Thyroid gland (tissue), 4 donors: ENCODE data around the gene EMP1. TPM values are rescaled to one million over a fixed set of nuclear protein-coding genes. Genes with fewer than 3 reads are reported as not detected.

Experiments used
- DNase-seq, 2 donors: peaks; one replicate each; pipeline ENCODE4 v3.0.0-alpha.2; 2019
- H3K27ac ChIP-seq, 3 donors: fragments of 200-600 bp; sonication (generic); 1 replicate in 2 of 3; 2 replicates in 1 of 3; pipeline ENCODE4 v1.5.1; 2016 to 2019; ENCODE audit warnings: mild to moderate bottlenecking in 1 of 3, moderate library complexity in 1 of 3
- H3K27me3 ChIP-seq: fragments of 200-600 bp; sonication (generic); one replicate; pipeline ENCODE4 v1.5.1; 2019
- H3K36me3 ChIP-seq, 2 donors: fragments of 200-600 bp; sonication (generic); one replicate each; pipeline ENCODE4 v1.5.1; 2016 to 2019
- H3K4me1 ChIP-seq, 2 donors: fragments of 200-600 bp; sonication (generic); one replicate each; pipeline ENCODE4 v1.5.1; 2017 to 2019
- H3K4me3 ChIP-seq, 3 donors: fragments of 200-600 bp; sonication (generic); replicated peaks in 1 of 3; 1 replicate in 2 of 3; 2 replicates in 1 of 3; pipeline ENCODE4 v1.5.1; 2016; ENCODE audit warnings: mild to moderate bottlenecking in 1 of 3
- H3K9me3 ChIP-seq: fragments of 200-600 bp; sonication (generic); one replicate; pipeline ENCODE4 v1.5.1; 2017
- CTCF ChIP-seq, 6 experiments: fragments of 200-600 bp in 3 of 6; fragments of 450-650 bp in 3 of 6; sonication (generic) in 3 of 6; IDR thresholded peaks; one replicate each; pipeline ENCODE4 v1.5.1; 2016 to 2019; ENCODE audit warnings: antibody characterized with exemption in 6 of 6, mild to moderate bottlenecking in 2 of 6, inconsistent platforms in 1 of 6, moderate library complexity in 1 of 6
- POLR2A ChIP-seq, 2 donors: fragments of 450-650 bp; IDR thresholded peaks; one replicate each; pipeline ENCODE4 v1.6.1; 2017; ENCODE audit warnings: antibody characterized with exemption in 2 of 2, mild to moderate bottlenecking in 2 of 2, moderate library complexity in 1 of 2
- WGBS, 2 donors: methylation state at CpG; one replicate each; pipeline ENCODE4 v1.1.5; 2017; 5-methylcytosine and 5-hydroxymethylcytosine counted together
- intact Hi-C: fragments of 100-400 bp; cut with DNase I; formaldehyde crosslinking; loops from one replicate; pipeline ENCODE4 v1.15.1; 2023
- total RNA-seq, 4 donors: library from RNA; depleted of rRNA; stranded (reverse); fragments of >200 nt; gene quantifications; one replicate each; pipeline ENCODE4 v1.2.3, GENCODE V29; 2016

EMP1 gene
- total RNA-seq, 4 donors from 2014 or later = 459 to 634 (median 503) TPM

GRCh38 chr12:13165617-13166041, 30.9 kb upstream of the EMP1 start:
- intact Hi-C loops = no loop called here
- TF ChIP-seq CTCF (IDR thresholded peaks at IDR 0.05) = no peak
- TF ChIP-seq POLR2A (IDR thresholded peaks at IDR 0.05) = no peak
- Histone ChIP-seq H3K4me1 (peaks cover 9 to 13% of the 10 kb centered on the region in 2 donors), H3K27me3 (no peaks in the 10 kb centered on the region), H3K9me3 (no peaks in the 10 kb centered on the region), H3K36me3 (no peaks in the 10 kb centered on the region), H3K27ac (peak overlapping the region; percentile 44 to 72 (median 47)), H3K4me3 (no peak overlapping the region)
- DNase-seq = peak; percentile 89
- 18 to 28% methylated on average over 3 of the region's 3 CpGs for WGBS, 2 donors

GRCh38 chr12:13167226-13167625, 29.3 kb upstream of the EMP1 start:
- no peak overlapping the region for H3K4me3 ChIP-seq
- intact Hi-C loops = no loop called here
- H3K9me3 ChIP-seq = no peaks in the 10 kb centered on the region
- TF ChIP-seq CTCF (IDR thresholded peaks at IDR 0.05) = no peak
- no peak for TF ChIP-seq POLR2A (IDR thresholded peaks at IDR 0.05)
- no peak for DNase-seq
- H3K27me3 ChIP-seq = no peaks in the 10 kb centered on the region
- no peaks in the 10 kb centered on the region for H3K36me3 ChIP-seq
- peaks cover 20 to 28% of the 10 kb centered on the region in 2 donors for H3K4me1 ChIP-seq
- no peak overlapping the region for H3K27ac ChIP-seq
- 85 to 86% methylated on average over 3 of the region's 3 CpGs for WGBS, 2 donors

GRCh38 chr12:13167906-13168305, 28.6 kb upstream of the EMP1 start:
- Histone ChIP-seq H3K4me1 (peaks cover 27 to 34% of the 10 kb centered on the region in 2 donors), H3K9me3 (no peaks in the 10 kb centered on the region), H3K27me3 (no peaks in the 10 kb centered on the region), H3K4me3 (no peak overlapping the region), H3K36me3 (no peaks in the 10 kb centered on the region), H3K27ac (no peak overlapping the region)
- TF ChIP-seq POLR2A (IDR thresholded peaks at IDR 0.05) (no peak), CTCF (IDR thresholded peaks at IDR 0.05) (no peak)
- DNase-seq = no peak
- WGBS, 2 donors = 96% methylated on average over 4 of the region's 4 CpGs
- intact Hi-C loops = no loop called here

GRCh38 chr12:13169272-13169671, 27.3 kb upstream of the EMP1 start:
- no peak for DNase-seq
- TF ChIP-seq POLR2A (IDR thresholded peaks at IDR 0.05) = no peak
- TF ChIP-seq CTCF (IDR thresholded peaks at IDR 0.05) = no peak
- H3K27ac ChIP-seq = no peak overlapping the region
- WGBS, 2 donors = 65 to 88% methylated on average over 1 of the region's 1 CpG
- peaks cover 38 to 48% of the 10 kb centered on the region in 2 donors for H3K4me1 ChIP-seq
- intact Hi-C loops = no loop called here
- H3K27me3 ChIP-seq = no peaks in the 10 kb centered on the region
- no peaks in the 10 kb centered on the region for H3K36me3 ChIP-seq
- H3K4me3 ChIP-seq = no peak overlapping the region
- H3K9me3 ChIP-seq = no peaks in the 10 kb centered on the region

GRCh38 chr12:13170892-13171490, 25.5 kb upstream of the EMP1 start:
- H3K36me3 ChIP-seq = no peaks in the 10 kb centered on the region
- H3K4me3 ChIP-seq = no peak overlapping the region
- TF ChIP-seq CTCF (IDR thresholded peaks at IDR 0.05) (no peak), POLR2A (IDR thresholded peaks at IDR 0.05) (no peak)
- 83 to 95% methylated on average over 4 of the region's 4 CpGs for WGBS, 2 donors
- peak overlapping the region; percentile 55 to 82 (median 79) for H3K27ac ChIP-seq
- H3K9me3 ChIP-seq = no peaks in the 10 kb centered on the region
- intact Hi-C loops = no loop called here
- DNase-seq = no peak
- H3K27me3 ChIP-seq = no peaks in the 10 kb centered on the region
- H3K4me1 ChIP-seq = peaks cover 34 to 50% of the 10 kb centered on the region in 2 donors
